HG03108 (cell line): ENCODE data around the gene TIAM1.

Source experiments
- ATAC-seq: cut with Tn5 transposase; IDR thresholded peaks from one replicate; pipeline ENCODE4 v1.9.1; 2021; ENCODE audit warnings: moderate library complexity; ENCODE audit not compliant: unreplicated experiment

The TIAM1 gene

GRCh38 chr21:31182231-31183140 is 161.6 kb downstream of the TIAM1 start:
- no peak for ATAC-seq

GRCh38 chr21:31181082-31181750 is 162.8 kb downstream of the TIAM1 start:
- ATAC-seq, result no peak

GRCh38 chr21:31180256-31181081 is 163.6 kb downstream of the TIAM1 start:
- no peak for ATAC-seq

- no peak for ATAC-seq
These were observed 167.3 kb downstream of the TIAM1 start for GRCh38 chr21:31176725-31177124.

GRCh38 chr21:31176080-31176551 is 167.9 kb downstream of the TIAM1 start:
- ATAC-seq, result no peak

GRCh38 chr21:31173881-31174555 is 170.0 kb downstream of the TIAM1 start:
- ATAC-seq, result no peak

- ATAC-seq, result no peak
These were observed 171.7 kb downstream of the TIAM1 start for GRCh38 chr21:31172328-31172727.

- ATAC-seq, result no peak
These were observed 179.1 kb downstream of the TIAM1 start for GRCh38 chr21:31164713-31165694.

GRCh38 chr21:31162827-31163226 is 181.2 kb downstream of the TIAM1 start:
- ATAC-seq, result no peak

GRCh38 chr21:31162079-31162699 is 181.9 kb downstream of the TIAM1 start:
- no peak for ATAC-seq

- no peak for ATAC-seq
These were observed 182.9 kb downstream of the TIAM1 start for GRCh38 chr21:31161157-31161556.

GRCh38 chr21:31159808-31160207 is 184.3 kb downstream of the TIAM1 start:
- ATAC-seq, result no peak

- no peak for ATAC-seq
These were observed 185.1 kb downstream of the TIAM1 start for GRCh38 chr21:31158789-31159581.

GRCh38 chr21:31157756-31158155 is 186.3 kb downstream of the TIAM1 start:
- ATAC-seq, result no peak

GRCh38 chr21:31156662-31157061 is 187.4 kb downstream of the TIAM1 start:
- ATAC-seq, result no peak

- no peak for ATAC-seq
These were observed 187.9 kb downstream of the TIAM1 start for GRCh38 chr21:31156169-31156568.

- no peak for ATAC-seq
These were observed 192.7 kb downstream of the TIAM1 start for GRCh38 chr21:31151156-31152045.
